KBM-7 (cell line): Measurements from ENCODE around the gene REEP1.
A peak's percentile ranks its signal among the peaks of the same experiment; 100 is the strongest.

Experiments used
- DNase-seq: peaks from one replicate; pipeline ENCODE4 v3.0.0-alpha.2; 2015
- in situ Hi-C: fragments of 300-500 bp; cut with MboI; formaldehyde crosslinking; loops from 2 replicates; pipeline ENCODE4 v1.14.3; 2020; ENCODE audit warnings: low sequenced_read_pairs, low pct_unique_long_range_greater_than_20kb, mixed read lengths

The REEP1 gene

GRCh38 chr2:86337244-86337835 lies at the start of gene REEP1:
REEP1 (minus strand) TSS chr2:86337626; CDS start chr2:86337510, 116 bp downstream.
- no peak for DNase-seq
- in situ Hi-C loops = no loop called here

- DNase-seq = no peak
- in situ Hi-C loops = no loop called here
Observed at GRCh38 chr2:86383844-86384243, 46.4 kb upstream of the REEP1 start.

GRCh38 chr2:86382698-86383097 lies 45.3 kb upstream of the REEP1 start:
- no peak for DNase-seq
- in situ Hi-C loops = no loop called here

GRCh38 chr2:86382108-86382507 lies 44.7 kb upstream of the REEP1 start:
- in situ Hi-C loops = no loop called here
- no peak for DNase-seq

GRCh38 chr2:86378469-86378868 lies 41.0 kb upstream of the REEP1 start:
- in situ Hi-C loops = no loop called here
- DNase-seq = no peak

GRCh38 chr2:86375623-86376022 lies 38.2 kb upstream of the REEP1 start:
- in situ Hi-C loops = no loop called here

GRCh38 chr2:86372641-86373502 lies 35.4 kb upstream of the REEP1 start:
- in situ Hi-C loops = no loop called here
- DNase-seq = peak; percentile 60

More at GRCh38 chr2:86375623-86376022, 38.2 kb upstream of the REEP1 start:
- no peak for DNase-seq

GRCh38 chr2:86372133-86372532 lies 34.7 kb upstream of the REEP1 start:
- in situ Hi-C loops = no loop called here
- DNase-seq = peak; percentile 7

- in situ Hi-C loops = no loop called here
- DNase-seq = peak; percentile 12
Observed at GRCh38 chr2:86371527-86371926, 34.1 kb upstream of the REEP1 start.

- no peak for DNase-seq
- in situ Hi-C loops = no loop called here
Observed at GRCh38 chr2:86370579-86370978, 33.2 kb upstream of the REEP1 start.

GRCh38 chr2:86368161-86368824 lies 30.9 kb upstream of the REEP1 start:
- peak; percentile 78 for DNase-seq
- in situ Hi-C loops = no loop called here

GRCh38 chr2:86367499-86367777 lies 30.0 kb upstream of the REEP1 start:
- in situ Hi-C loops = no loop called here

GRCh38 chr2:86366651-86367498 lies 29.4 kb upstream of the REEP1 start:
- in situ Hi-C loops = no loop called here

More at GRCh38 chr2:86367499-86367777, 30.0 kb upstream of the REEP1 start:
- DNase-seq = no peak

GRCh38 chr2:86364894-86365293 lies 27.5 kb upstream of the REEP1 start:
- in situ Hi-C loops = no loop called here
- DNase-seq = no peak

More at GRCh38 chr2:86366651-86367498, 29.4 kb upstream of the REEP1 start:
- DNase-seq = no peak

GRCh38 chr2:86360776-86361175 lies 23.4 kb upstream of the REEP1 start:
- DNase-seq = no peak

GRCh38 chr2:86358957-86359356 lies 21.5 kb upstream of the REEP1 start:
- no peak for DNase-seq
- in situ Hi-C loops = no loop called here

More at GRCh38 chr2:86360776-86361175, 23.4 kb upstream of the REEP1 start:
- in situ Hi-C loops = no loop called here

GRCh38 chr2:86357392-86357963 lies 20.1 kb upstream of the REEP1 start:
- in situ Hi-C loops = no loop called here
- no peak for DNase-seq

- in situ Hi-C loops = no loop called here
- DNase-seq = no peak
Observed at GRCh38 chr2:86352727-86353221, 15.3 kb upstream of the REEP1 start.
